ENCODE results near the gene SSH2.

The SSH2 gene

DNA sequence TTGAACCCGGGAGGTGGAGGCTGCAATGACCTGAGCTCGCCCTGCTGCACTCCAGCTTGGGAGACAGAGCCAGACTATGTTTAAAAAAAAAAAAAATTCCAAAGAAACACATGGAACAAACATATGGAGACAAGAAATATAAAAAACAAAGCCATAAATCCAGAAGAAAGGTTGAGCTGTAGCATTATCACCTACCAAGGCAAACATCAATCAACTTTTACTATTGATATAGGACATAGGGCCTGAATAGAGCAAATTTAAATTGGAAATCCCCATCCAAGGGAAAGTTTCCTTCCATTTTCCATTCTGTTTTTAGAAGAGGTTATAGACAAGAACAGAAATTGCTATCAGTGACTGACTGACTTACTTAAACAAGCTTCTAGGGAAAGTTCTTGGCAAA lies 56.6 kb downstream of the SSH2 start:
- Histone ChIP-seq H3K36me3 (ENCODE audit: control insufficient read depth in 2 of 2, insufficient read depth in 1 of 2, low read length in 2 of 2) (no peaks in the 10 kb centered on the region), H3K4me1 (ENCODE audit: control insufficient read depth, insufficient read depth, low read length) (0 out of 2 replicates have a peak, but pooled peaks cover 7% of the 10 kb centered on the region), H3K4me3 (ENCODE audit: low read depth, low read length) (no peak overlapping the region), H3K27ac (ENCODE audit: extremely low read depth, low read depth, low read length) (no peak overlapping the region), H3K9me3 (ENCODE audit: control insufficient read depth, insufficient read depth, low read depth, low read length) (no peaks in the 10 kb centered on the region)
- ChIA-PET POLR2A (interaction anchor here (1.7 kb wide), 1 partner anchor 57 kb away, joined by 8 read pairs; the partner anchor contains the start of gene SSH2), CTCF (interaction anchor here (0.6 to 2.1 kb wide), 5 partner anchors 29 to 220 kb away, joined by 3 to 17 read pairs (median 3); partner anchors contain the start of gene SSH2)
- TF ChIP-seq ZNF626 (tag by site-specific recombination; IDR thresholded peaks at IDR 0.05): no peak
- TF ChIP-seq OSR2 (tag by site-specific recombination; IDR thresholded peaks at IDR 0.05): no peak
- no peak for TF ChIP-seq ZNF777 (tag by site-specific recombination; IDR thresholded peaks at IDR 0.05; ENCODE audit: borderline replicate concordance)
- no peak for TF ChIP-seq ZNF157 (tag by site-specific recombination; IDR thresholded peaks at IDR 0.05)
- TF ChIP-seq ZNF571 (tag by site-specific recombination; IDR thresholded peaks at IDR 0.05): no peak
- TF ChIP-seq ZNF600 (tag by site-specific recombination; IDR thresholded peaks at IDR 0.05): no peak
- no peak for TF ChIP-seq MEIS1 (CRISPR knock-in tag; IDR thresholded peaks at IDR 0.05; ENCODE audit: borderline replicate concordance)
- TF ChIP-seq TSHZ1 (tag by site-specific recombination; IDR thresholded peaks at IDR 0.05; ENCODE audit: borderline replicate concordance): no peak
- TF ChIP-seq ZNF629 (tag by site-specific recombination; IDR thresholded peaks at IDR 0.05): no peak

GRCh38 chr17:29870836-29871465 lies 59.1 kb downstream of the SSH2 start:
- no peaks in the 10 kb centered on the region; a peak in 1 of 3 replicates for H3K36me3 ChIP-seq (ENCODE audit: control insufficient read depth in 2 of 2, insufficient read depth in 1 of 2, low read length in 2 of 2)
- no peak overlapping the region for H3K4me3 ChIP-seq (ENCODE audit: low read depth, low read length)
- H3K27ac ChIP-seq (ENCODE audit: extremely low read depth, low read depth, low read length): no peak overlapping the region
- no peak for TF ChIP-seq ZNF114 (tag by site-specific recombination; IDR thresholded peaks at IDR 0.05)
- TF ChIP-seq BCL11B (tag by site-specific recombination; IDR thresholded peaks at IDR 0.05; ENCODE audit: low read depth): no peak
- no peak for TF ChIP-seq WT1 (tag by site-specific recombination; IDR thresholded peaks at IDR 0.05)
- TF ChIP-seq ZNF529 (tag by site-specific recombination; IDR thresholded peaks at IDR 0.05; ENCODE audit: insufficient replicate concordance): no peak
- TF ChIP-seq, protein P1, sequence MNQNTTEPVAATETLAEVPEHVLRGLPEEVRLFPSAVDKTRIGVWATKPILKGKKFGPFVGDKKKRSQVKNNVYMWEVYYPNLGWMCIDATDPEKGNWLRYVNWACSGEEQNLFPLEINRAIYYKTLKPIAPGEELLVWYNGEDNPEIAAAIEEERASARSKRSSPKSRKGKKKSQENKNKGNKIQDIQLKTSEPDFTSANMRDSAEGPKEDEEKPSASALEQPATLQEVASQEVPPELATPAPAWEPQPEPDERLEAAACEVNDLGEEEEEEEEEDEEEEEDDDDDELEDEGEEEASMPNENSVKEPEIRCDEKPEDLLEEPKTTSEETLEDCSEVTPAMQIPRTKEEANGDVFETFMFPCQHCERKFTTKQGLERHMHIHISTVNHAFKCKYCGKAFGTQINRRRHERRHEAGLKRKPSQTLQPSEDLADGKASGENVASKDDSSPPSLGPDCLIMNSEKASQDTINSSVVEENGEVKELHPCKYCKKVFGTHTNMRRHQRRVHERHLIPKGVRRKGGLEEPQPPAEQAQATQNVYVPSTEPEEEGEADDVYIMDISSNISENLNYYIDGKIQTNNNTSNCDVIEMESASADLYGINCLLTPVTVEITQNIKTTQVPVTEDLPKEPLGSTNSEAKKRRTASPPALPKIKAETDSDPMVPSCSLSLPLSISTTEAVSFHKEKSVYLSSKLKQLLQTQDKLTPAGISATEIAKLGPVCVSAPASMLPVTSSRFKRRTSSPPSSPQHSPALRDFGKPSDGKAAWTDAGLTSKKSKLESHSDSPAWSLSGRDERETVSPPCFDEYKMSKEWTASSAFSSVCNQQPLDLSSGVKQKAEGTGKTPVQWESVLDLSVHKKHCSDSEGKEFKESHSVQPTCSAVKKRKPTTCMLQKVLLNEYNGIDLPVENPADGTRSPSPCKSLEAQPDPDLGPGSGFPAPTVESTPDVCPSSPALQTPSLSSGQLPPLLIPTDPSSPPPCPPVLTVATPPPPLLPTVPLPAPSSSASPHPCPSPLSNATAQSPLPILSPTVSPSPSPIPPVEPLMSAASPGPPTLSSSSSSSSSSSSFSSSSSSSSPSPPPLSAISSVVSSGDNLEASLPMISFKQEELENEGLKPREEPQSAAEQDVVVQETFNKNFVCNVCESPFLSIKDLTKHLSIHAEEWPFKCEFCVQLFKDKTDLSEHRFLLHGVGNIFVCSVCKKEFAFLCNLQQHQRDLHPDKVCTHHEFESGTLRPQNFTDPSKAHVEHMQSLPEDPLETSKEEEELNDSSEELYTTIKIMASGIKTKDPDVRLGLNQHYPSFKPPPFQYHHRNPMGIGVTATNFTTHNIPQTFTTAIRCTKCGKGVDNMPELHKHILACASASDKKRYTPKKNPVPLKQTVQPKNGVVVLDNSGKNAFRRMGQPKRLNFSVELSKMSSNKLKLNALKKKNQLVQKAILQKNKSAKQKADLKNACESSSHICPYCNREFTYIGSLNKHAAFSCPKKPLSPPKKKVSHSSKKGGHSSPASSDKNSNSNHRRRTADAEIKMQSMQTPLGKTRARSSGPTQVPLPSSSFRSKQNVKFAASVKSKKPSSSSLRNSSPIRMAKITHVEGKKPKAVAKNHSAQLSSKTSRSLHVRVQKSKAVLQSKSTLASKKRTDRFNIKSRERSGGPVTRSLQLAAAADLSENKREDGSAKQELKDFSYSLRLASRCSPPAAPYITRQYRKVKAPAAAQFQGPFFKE (tag by site-specific recombination; IDR thresholded peaks at IDR 0.05; ENCODE audit: borderline replicate concordance): no peak
- TF ChIP-seq, protein P2, sequence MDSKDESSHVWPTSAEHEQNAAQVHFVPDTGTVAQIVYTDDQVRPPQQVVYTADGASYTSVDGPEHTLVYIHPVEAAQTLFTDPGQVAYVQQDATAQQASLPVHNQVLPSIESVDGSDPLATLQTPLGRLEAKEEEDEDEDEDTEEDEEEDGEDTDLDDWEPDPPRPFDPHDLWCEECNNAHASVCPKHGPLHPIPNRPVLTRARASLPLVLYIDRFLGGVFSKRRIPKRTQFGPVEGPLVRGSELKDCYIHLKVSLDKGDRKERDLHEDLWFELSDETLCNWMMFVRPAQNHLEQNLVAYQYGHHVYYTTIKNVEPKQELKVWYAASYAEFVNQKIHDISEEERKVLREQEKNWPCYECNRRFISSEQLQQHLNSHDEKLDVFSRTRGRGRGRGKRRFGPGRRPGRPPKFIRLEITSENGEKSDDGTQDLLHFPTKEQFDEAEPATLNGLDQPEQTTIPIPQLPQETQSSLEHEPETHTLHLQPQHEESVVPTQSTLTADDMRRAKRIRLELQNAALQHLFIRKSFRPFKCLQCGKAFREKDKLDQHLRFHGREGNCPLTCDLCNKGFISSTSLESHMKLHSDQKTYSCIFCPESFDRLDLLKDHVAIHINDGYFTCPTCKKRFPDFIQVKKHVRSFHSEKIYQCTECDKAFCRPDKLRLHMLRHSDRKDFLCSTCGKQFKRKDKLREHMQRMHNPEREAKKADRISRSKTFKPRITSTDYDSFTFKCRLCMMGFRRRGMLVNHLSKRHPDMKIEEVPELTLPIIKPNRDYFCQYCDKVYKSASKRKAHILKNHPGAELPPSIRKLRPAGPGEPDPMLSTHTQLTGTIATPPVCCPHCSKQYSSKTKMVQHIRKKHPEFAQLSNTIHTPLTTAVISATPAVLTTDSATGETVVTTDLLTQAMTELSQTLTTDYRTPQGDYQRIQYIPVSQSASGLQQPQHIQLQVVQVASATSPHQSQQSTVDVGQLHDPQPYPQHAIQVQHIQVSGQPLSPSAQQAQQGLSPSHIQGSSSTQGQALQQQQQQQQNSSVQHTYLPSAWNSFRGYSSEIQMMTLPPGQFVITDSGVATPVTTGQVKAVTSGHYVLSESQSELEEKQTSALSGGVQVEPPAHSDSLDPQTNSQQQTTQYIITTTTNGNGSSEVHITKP (tag by site-specific recombination; IDR thresholded peaks at IDR 0.05): no peak
- TF ChIP-seq ZNF121 (tag by site-specific recombination; IDR thresholded peaks at IDR 0.05): no peak
- no peak for TF ChIP-seq ZBTB7A (tag by site-specific recombination; IDR thresholded peaks at IDR 0.05; ENCODE audit: low read depth)
- no peak for TF ChIP-seq ZNF626 (tag by site-specific recombination; IDR thresholded peaks at IDR 0.05)
- TF ChIP-seq ZFHX2 (tag by site-specific recombination; conservative IDR thresholded peaks at IDR 0.05): no peak
- no peak for TF ChIP-seq ZNF707 (tag by site-specific recombination; IDR thresholded peaks at IDR 0.05)
- TF ChIP-seq ZNF677 (tag by site-specific recombination; IDR thresholded peaks at IDR 0.05): no peak
- TF ChIP-seq ZNF555 (tag by site-specific recombination; conservative IDR thresholded peaks at IDR 0.05): no peak
- 0 out of 2 replicates have a peak, but pooled peaks cover 7% of the 10 kb centered on the region for H3K4me1 ChIP-seq (ENCODE audit: control insufficient read depth, insufficient read depth, low read length)
- no peaks in the 10 kb centered on the region for H3K9me3 ChIP-seq (ENCODE audit: control insufficient read depth, insufficient read depth, low read depth, low read length)
- POLR2A ChIA-PET: no interaction called here
- CTCF ChIA-PET: interaction anchor here (1.0 to 1.7 kb wide), 3 partner anchors 14 to 60 kb away, joined by 3 to 13 read pairs (median 4); no protein-coding TSS in a partner anchor

All from HEK293 (cell line).